HG02938 (cell line): Measurements from ENCODE around the gene AP5S1.
"Not testable (repeated sequence)": the region's sequence is repeated elsewhere in the genome, so short reads cannot be mapped to it uniquely, and the experiment has no call there.

Experiments used
- ATAC-seq: cut with Tn5 transposase; IDR thresholded peaks from one replicate; pipeline ENCODE4 v1.9.1; 2021; ENCODE audit warnings: mild to moderate bottlenecking, moderate library complexity; ENCODE audit not compliant: unreplicated experiment

AP5S1 gene

GRCh38 chr20:3842348-3842930, 22.1 kb downstream of the AP5S1 start:
- no peak for ATAC-seq

DNA sequence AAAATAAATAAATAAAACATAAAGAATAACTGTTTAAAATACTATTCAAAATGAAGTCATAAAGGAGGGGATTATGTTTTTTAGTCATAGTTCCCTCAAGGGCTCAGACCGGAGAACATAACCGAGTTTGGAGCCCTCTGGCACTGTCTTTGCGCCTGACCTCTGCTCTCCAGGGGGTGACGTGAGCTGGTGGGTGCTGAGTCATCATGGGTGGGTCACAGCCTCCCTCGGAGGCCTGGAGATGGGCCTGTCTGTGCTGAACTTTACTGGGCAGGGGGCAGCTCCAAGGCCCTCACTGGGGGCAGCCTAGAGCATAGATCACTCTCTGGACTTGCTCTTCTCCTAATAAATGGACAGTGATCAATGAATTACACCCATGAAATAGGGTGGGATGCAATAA, 23.1 kb downstream of the AP5S1 start:
- ATAC-seq: no peak

DNA sequence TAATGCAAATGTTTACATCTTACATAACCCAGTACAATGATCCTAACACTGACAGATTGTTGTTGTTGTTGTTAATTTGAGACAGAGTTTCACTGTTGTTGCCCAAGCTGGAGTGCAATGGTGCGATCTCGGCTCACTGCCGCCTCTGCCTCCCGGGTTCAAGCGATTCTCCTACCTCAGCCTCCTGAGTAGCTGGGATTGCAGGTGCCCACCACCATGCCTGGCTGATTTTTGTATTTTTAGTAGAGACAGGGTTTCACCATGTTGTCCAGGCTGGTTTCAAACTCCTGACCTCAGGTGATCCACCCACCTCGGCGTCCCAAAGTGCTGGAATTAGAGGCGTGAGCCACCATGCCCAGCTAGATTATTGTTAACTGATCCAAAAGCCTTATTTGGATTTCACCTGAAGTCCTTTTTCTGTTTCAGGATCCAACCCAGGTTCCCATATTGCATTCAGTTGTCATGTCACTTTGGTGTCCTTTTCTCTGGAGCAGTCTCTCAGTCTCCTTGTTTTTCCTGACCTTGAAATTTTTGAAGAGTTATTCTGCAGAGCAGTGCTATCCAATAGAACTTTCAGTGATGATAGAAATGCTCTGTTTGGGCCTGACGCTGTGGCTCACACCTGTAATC, 23.8 kb downstream of the AP5S1 start:
- ATAC-seq: not testable (repeated sequence)

DNA sequence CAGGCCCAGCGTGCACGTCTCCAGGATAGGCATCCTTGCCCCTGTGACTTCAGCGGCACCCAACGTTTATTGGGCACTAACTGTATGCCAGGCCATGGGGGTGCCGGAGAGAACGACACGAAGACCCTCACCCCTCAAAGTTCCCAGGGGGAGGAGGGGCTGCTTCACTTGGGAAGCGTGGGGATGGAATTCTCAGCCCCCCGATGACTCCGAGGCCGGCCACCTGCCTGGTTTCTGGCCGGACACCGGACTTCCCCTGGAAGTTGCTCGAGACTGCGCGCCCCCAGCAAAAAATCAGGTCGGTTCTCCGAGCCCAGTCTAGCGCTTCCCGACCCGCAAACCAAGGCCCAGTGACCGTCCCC, 26.0 kb downstream of the AP5S1 start:
- ATAC-seq: no peak

GRCh38 chr20:3846740-3847428, 26.5 kb downstream of the AP5S1 start, which contains the start of gene MAVS:
TSS of gene MAVS (plus strand) at chr20:3846834. CDS start at chr20:3854625, 7,791 bp downstream.
- ATAC-seq: peak; percentile 83

DNA sequence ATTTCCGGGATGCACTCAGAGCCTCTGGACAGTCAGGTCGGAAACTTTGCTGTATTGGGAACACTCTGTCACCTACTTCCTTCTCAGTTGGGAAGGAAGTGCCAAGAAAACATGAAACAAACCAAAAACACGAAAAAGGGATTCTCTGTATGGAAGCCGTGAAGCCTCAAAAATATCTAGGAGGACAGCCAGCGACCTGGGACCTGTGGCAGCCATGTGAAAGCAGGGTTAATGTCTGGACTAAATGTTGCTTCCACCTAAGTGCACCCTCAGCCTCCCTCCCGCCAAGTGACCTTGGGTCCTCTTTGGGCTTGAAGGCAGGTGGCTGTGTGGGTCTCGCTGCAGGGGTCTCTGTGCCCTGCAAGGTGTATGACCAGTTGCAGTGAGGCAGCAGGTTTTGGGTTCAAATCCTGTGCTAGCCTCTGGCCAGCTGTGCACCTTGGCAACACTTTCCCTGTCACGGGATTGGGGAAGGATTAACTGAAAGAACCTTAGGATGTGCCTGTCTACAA, 27.1 kb downstream of the AP5S1 start:
- ATAC-seq: no peak

GRCh38 chr20:3848565-3848964, 28.2 kb downstream of the AP5S1 start:
- no peak for ATAC-seq

- ATAC-seq: no peak
These were observed 34.1 kb downstream of the AP5S1 start for GRCh38 chr20:3854462-3854871.

GRCh38 chr20:3857405-3857804, 37.1 kb downstream of the AP5S1 start:
- no peak for ATAC-seq

DNA sequence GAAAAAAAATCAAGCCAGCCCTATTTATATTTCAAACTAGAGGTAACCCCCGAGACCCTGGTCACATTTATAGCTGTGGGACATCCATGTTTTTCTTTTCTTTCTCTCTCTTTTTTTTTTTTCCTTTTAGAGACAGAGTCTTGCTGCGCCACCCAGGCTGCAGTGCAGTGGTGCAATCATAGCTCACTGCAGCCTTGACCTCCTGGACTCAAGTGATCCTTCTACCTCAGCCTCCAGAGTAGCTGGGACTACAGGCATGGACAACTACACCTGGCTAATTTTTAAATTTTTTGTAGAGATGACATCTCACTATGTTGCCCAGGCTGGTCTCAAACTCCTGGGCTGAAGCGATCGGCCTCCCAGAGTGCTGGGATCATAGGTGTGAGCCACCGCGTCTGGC, 38.3 kb downstream of the AP5S1 start:
- no peak for ATAC-seq

DNA sequence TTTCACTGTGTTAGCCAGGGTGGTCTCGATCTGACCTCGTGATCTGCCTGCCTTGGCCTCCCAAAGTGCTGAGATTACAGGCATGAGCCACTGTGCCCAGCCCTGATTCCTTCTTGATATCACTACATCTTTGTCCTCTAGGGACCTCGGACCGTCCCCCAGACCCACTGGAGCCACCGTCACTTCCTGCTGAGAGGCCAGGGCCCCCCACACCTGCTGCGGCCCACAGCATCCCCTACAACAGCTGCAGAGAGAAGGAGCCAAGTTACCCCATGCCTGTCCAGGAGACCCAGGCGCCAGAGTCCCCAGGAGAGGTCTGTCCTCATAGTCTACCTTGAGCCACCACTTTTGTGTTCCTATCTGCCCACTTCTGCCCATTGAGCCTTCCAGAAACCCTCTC, 40.8 kb downstream of the AP5S1 start:
- no peak for ATAC-seq

DNA sequence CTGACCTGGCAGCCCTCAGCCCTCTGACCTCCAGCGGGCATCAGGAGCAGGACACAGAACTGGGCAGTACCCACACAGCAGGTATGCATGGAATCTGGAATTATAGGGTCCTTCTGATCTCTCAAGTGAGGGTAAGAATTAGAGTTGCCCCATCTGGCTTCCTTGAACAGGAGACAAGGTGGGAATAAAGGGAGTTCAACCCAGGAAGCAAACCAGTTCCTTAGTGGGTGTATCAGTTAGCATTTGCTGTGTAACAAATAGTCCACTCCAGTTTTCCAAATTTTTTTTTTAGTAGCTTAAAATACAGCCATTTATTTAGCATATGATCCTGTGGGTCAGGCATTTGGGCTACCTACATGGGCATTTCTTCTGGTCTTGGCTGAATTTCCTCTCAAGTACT, 42.0 kb downstream of the AP5S1 start:
- no peak for ATAC-seq

DNA sequence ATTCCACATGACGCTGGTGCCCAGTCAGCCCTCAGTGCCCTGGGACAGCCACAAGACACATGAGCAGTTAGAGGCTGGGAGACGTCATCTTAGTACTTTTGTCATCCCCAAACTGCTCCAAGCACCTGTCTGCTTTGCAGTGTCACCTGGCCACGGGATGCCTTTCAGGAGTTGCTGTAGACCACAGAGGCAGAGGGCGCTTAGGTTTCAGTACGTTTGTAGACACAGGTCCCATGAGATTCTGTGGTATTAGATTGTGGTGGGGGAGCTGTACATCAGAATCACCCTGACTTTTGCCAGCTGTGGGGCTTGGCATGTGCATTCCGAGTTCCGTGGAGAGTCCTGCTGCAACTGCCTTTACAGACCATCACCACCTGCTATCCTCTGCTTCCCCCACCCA, 43.0 kb downstream of the AP5S1 start:
- no peak for ATAC-seq

DNA sequence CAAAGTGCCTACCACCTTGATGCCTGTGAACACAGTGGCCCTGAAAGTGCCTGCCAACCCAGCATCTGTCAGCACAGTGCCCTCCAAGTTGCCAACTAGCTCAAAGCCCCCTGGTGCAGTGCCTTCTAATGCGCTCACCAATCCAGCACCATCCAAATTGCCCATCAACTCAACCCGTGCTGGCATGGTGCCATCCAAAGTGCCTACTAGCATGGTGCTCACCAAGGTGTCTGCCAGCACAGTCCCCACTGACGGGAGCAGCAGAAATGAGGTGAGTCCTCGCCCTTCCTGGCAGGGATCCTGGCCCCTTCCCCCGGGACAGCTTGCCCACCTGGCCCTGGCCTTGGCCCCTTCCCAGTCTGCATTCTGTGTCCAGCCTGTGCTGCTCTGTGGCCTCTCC, 44.2 kb downstream of the AP5S1 start:
- no peak for ATAC-seq

DNA sequence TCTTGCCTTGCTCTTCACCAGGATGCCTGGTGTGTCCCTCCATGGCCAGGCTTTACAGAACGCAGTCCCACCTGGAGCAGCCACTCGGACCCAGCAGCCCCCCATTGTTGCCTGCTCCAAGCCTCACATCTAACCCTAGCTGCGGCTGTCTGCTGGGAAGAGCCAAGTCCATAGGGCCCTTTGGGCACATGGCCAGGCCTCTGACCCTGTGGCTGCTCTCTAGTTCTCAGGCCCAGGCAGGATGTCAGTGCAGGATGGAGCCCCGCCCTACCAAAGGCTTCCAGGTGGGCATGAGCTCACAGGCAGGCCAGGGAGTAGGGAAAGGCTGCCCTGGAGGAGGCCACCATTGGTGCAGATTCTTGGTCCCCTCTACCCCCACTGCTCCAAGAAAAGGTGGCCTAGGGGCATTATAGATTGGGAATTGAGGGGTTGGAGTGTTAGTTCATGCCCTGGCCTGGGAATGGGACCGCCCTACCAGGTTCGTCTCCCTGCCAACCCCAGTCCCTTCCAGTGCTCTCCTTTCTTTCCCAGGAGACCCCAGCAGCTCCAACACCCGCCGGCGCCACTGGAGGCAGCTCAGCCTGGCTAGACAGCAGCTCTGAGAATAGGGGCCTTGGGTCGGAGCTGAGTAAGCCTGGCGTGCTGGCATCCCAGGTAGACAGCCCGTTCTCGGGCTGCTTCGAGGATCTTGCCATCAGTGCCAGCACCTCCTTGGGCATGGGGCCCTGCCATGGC, 45.0 kb downstream of the AP5S1 start:
- ATAC-seq: no peak

DNA sequence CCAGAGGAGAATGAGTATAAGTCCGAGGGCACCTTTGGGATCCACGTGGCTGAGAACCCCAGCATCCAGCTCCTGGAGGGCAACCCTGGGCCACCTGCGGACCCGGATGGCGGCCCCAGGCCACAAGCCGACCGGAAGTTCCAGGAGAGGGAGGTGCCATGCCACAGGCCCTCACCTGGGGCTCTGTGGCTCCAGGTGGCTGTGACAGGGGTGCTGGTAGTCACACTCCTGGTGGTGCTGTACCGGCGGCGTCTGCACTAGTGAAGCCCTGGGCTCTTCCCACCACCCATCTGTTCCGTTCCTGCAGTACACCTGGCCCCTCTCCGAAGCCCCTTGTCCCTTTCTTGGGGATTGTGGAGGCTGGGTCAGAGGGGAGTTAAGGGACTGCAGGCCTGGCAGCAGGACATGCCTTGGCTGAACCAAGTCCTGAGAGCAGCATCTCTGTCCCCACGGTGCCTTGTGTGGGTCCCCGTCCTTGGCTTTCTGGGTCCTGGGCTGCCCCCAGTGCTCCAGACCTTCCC, 45.6 kb downstream of the AP5S1 start:
- no peak for ATAC-seq

GRCh38 chr20:3866464-3866863, 46.1 kb downstream of the AP5S1 start:
- ATAC-seq: no peak

- ATAC-seq: no peak
These were observed 47.5 kb downstream of the AP5S1 start for GRCh38 chr20:3867802-3868201.

- no peak for ATAC-seq
These were observed 49.7 kb downstream of the AP5S1 start for GRCh38 chr20:3869839-3870634.

DNA sequence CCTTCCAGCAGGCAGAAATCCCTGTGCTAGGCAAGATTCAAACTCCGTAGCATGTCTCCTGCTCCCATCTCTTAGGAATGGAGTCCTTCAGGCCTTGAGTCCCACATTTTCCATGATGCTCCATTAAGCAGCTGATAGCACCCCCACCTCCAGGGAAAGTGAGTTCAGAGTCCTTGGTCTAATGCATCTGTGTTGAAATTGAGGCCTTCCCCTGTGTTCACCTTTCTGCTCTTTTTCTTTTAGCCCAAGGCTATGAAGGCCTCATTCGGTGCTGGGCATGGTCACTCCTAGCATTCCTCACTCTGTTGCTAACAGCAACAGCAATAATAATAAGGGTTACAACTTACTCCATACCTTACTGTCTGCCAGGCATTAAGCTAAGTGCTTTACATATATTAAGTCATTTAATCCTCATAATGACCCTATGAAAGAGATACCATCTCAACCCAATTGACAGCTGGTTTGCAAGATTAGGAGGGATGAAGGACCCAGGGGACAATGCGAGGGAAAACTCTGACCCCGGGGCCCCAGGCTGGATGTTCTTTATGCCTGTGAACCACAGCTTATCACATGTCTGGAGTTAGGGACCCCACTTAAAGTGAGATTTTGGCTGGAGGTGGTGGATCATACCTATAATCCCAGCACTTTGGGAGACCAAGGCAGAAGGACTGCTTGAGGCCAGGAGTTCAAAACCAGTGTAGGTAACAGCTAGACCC, 51.4 kb downstream of the AP5S1 start:
- no peak for ATAC-seq
